ENCODE data around the gene AXL. TPM values are rescaled to one million over a fixed set of nuclear protein-coding genes. Genes with fewer than 3 reads are reported as not detected.

AXL gene
- total and polyA plus RNA-seq, 3 donors from 2014 or later = 56.0 to 150 (median 98.2) TPM

GRCh38 chr19:41219924-41220567 is 1.0 kb downstream of the AXL start:
- no peaks in the 10 kb centered on the region for H3K36me3 ChIP-seq (ENCODE audit: low read depth, missing control alignments)
- H3K4me1 ChIP-seq = peaks cover 17% of the 10 kb centered on the region
- no peaks in the 10 kb centered on the region for H3K9me3 ChIP-seq
- peak; percentile 57 for DNase-seq
- peak overlapping the region; percentile 95 for H3K27ac ChIP-seq
- TF ChIP-seq POLR2A (IDR thresholded peaks at IDR 0.05) (no peak), CTCF (IDR thresholded peaks at IDR 0.05) (no peak)
- no peaks in the 10 kb centered on the region for H3K27me3 ChIP-seq
- peak overlapping the region; percentile 65 to 83 for H3K4me3 ChIP-seq
- WGBS, 2 donors = 20 to 46% methylated on average over 7 to 16 of the region's 16 CpGs
- intact Hi-C loops (cut with DNase I; ENCODE audit: low total_unique reads) = no loop called here

GRCh38 chr19:41220811-41221210 is 1.8 kb downstream of the AXL start:
- TF ChIP-seq CTCF (IDR thresholded peaks at IDR 0.05) (no peak), POLR2A (IDR thresholded peaks at IDR 0.05) (no peak)
- no peak for DNase-seq
- intact Hi-C loops (cut with DNase I; ENCODE audit: low total_unique reads) = no loop called here
- H3K27ac ChIP-seq = peak overlapping the region; percentile 95
- peaks cover 24% of the 10 kb centered on the region for H3K4me1 ChIP-seq
- H3K36me3 ChIP-seq (ENCODE audit: low read depth, missing control alignments) = no peaks in the 10 kb centered on the region
- H3K9me3 ChIP-seq = no peaks in the 10 kb centered on the region
- WGBS, 2 donors = 54 to 67% methylated on average over 9 of the region's 9 CpGs
- peak overlapping the region; percentile 65 to 83 for H3K4me3 ChIP-seq
- H3K27me3 ChIP-seq = no peaks in the 10 kb centered on the region

GRCh38 chr19:41221514-41222205 is 2.6 kb downstream of the AXL start:
- Histone ChIP-seq H3K4me1 (peaks cover 28% of the 10 kb centered on the region), H3K9me3 (no peaks in the 10 kb centered on the region), H3K27me3 (no peaks in the 10 kb centered on the region), H3K36me3 (ENCODE audit: low read depth, missing control alignments) (no peaks in the 10 kb centered on the region), H3K4me3 (no peak overlapping the region), H3K27ac (peak overlapping the region; percentile 10 to 95)
- TF ChIP-seq POLR2A (IDR thresholded peaks at IDR 0.05) = no peak
- no peak for TF ChIP-seq CTCF (IDR thresholded peaks at IDR 0.05)
- WGBS, 2 donors = 66 to 81% methylated on average over 16 to 19 of the region's 20 CpGs
- DNase-seq = no peak
- intact Hi-C loops (cut with DNase I; ENCODE audit: low total_unique reads) = no loop called here

DNA sequence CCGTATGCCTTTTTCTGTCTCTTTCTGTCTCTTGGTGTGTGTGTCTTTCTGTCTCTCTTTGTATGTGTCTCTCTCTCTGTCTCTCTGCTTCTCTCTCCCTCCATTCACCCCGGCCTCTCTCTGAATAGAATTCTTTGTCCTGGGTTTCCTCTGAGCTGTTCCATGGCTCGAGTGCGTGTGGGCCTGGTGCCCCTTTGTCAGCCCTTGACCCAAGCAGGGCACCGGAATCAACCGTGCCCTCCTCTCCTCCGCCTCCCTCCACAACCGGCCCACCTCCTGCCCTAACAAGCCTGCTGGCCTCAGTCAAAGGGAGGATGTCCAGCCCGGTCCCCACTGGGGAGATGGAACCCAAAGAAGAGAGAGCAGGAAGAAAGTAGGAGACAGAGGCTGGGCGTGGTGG is 3.2 kb downstream of the AXL start:
- Histone ChIP-seq H3K27me3 (no peaks in the 10 kb centered on the region), H3K9me3 (no peaks in the 10 kb centered on the region), H3K36me3 (ENCODE audit: low read depth, missing control alignments) (no peaks in the 10 kb centered on the region), H3K27ac (peak overlapping the region; percentile 10 to 95), H3K4me1 (peaks cover 34% of the 10 kb centered on the region), H3K4me3 (no peak overlapping the region)
- peak; percentile 27 for DNase-seq
- intact Hi-C loops (cut with DNase I; ENCODE audit: low total_unique reads) = no loop called here
- no peak for TF ChIP-seq CTCF (IDR thresholded peaks at IDR 0.05)
- TF ChIP-seq POLR2A (IDR thresholded peaks at IDR 0.05) = no peak
- WGBS, 2 donors = 57 to 83% methylated on average over 10 of the region's 10 CpGs
